Astrocyte (in vitro differentiated cells and primary cell): Measurements from ENCODE around the gene CYP46A1. TPM values are rescaled to one million over a fixed set of nuclear protein-coding genes. Genes with fewer than 3 reads are reported as not detected.

Experiments used
- DNase-seq: peaks from one replicate; pipeline ENCODE4 v3.0.0-alpha.2; 2010; ENCODE audit warnings: low read depth
- FAIRE-seq: peaks from 2 replicates; lab custom pipeline; 2011; peaks lifted over from hg19 to GRCh38; lab: Jason Lieb, UNC
- H2AFZ ChIP-seq: 2 replicates; pipeline ENCODE4 v1.6.0; 2012; ENCODE audit warnings: low read depth, low read length, inconsistent platforms
- H3K27ac ChIP-seq: 2 replicates; pipeline ENCODE4 v1.5.1; 2011; ENCODE audit warnings: low read depth, low read length, inconsistent platforms
- H3K27me3 ChIP-seq: 2 replicates; pipeline ENCODE4 v1.6.0; 2011; ENCODE audit warnings: low read length, inconsistent platforms; ENCODE audit not compliant: insufficient read depth
- H3K36me3 ChIP-seq: 2 replicates; pipeline ENCODE4 v1.5.1; 2011; ENCODE audit warnings: low read length, inconsistent platforms; ENCODE audit not compliant: insufficient read depth
- H3K4me1 ChIP-seq: 2 replicates; pipeline ENCODE4 v1.5.1; 2011; ENCODE audit warnings: low read length, inconsistent platforms; ENCODE audit not compliant: insufficient read depth
- H3K4me2 ChIP-seq: 2 replicates; pipeline ENCODE4 v1.6.0; 2012; ENCODE audit warnings: low read length, inconsistent platforms
- H3K4me3 ChIP-seq: 2 replicates; pipeline ENCODE4 v1.5.1; 2011; ENCODE audit warnings: low read depth, mild to moderate bottlenecking, low read length, inconsistent platforms; ENCODE audit not compliant: insufficient read depth
- H3K79me2 ChIP-seq: 2 replicates; pipeline ENCODE4 v1.6.0; 2012; ENCODE audit warnings: mild to moderate bottlenecking, low read length, inconsistent platforms; ENCODE audit not compliant: insufficient read depth
- H3K9ac ChIP-seq: 2 replicates; pipeline ENCODE4 v1.6.0; 2012; ENCODE audit warnings: mild to moderate bottlenecking, low read length, inconsistent platforms
- H3K9me3 ChIP-seq: 2 replicates; pipeline ENCODE4 v1.5.1; 2012; ENCODE audit warnings: low read depth, mild to moderate bottlenecking, low read length, inconsistent platforms; ENCODE audit not compliant: insufficient read depth
- H4K20me1 ChIP-seq: 2 replicates; pipeline ENCODE4 v1.6.0; 2012; ENCODE audit warnings: low read length, inconsistent platforms; ENCODE audit not compliant: insufficient read depth
- H3K27ac Mint-ChIP-seq: one replicate; pipeline ENCODE4 v1.8.0; 2021; ENCODE audit warnings: mild to moderate bottlenecking, mixed read lengths; ENCODE audit not compliant: unreplicated experiment
- H3K27me3 Mint-ChIP-seq: one replicate; pipeline ENCODE4 v1.8.0; 2021; ENCODE audit warnings: low read depth, mixed read lengths; ENCODE audit not compliant: unreplicated experiment
- H3K36me3 Mint-ChIP-seq: one replicate; pipeline ENCODE4 v1.8.0; 2021; ENCODE audit warnings: low read depth, mixed read lengths; ENCODE audit not compliant: unreplicated experiment
- H3K4me1 Mint-ChIP-seq: one replicate; pipeline ENCODE4 v1.8.0; 2021; ENCODE audit warnings: low read depth, mixed read lengths; ENCODE audit not compliant: unreplicated experiment
- H3K4me3 Mint-ChIP-seq: one replicate; pipeline ENCODE4 v1.8.0; 2021; ENCODE audit warnings: mild to moderate bottlenecking, moderate library complexity, mixed read lengths; ENCODE audit not compliant: unreplicated experiment
- H3K9me3 Mint-ChIP-seq: one replicate; pipeline ENCODE4 v1.8.0; 2021; ENCODE audit warnings: mild to moderate bottlenecking, mixed read lengths; ENCODE audit not compliant: unreplicated experiment
- EZH2 ChIP-seq: IDR thresholded peaks from 2 replicates; pipeline ENCODE4 v1.6.1; 2012; ENCODE audit warnings: mild to moderate bottlenecking, low read length, inconsistent platforms; ENCODE audit not compliant: insufficient read depth
- total RNA-seq: library from RNA; stranded (reverse); gene quantifications from 2 replicates; pipeline ENCODE4 v1.2.1, GENCODE V29; 2021
- TF ChIP-seq, protein P1 (sequence below): IDR thresholded peaks from 2 replicates; pipeline ENCODE4 v1.5.1; 2011; ENCODE audit warnings: low read depth, mild to moderate bottlenecking, inconsistent platforms, low read length, moderate library complexity; ENCODE audit not compliant: insufficient read depth

CYP46A1 gene
- total RNA-seq, 1 donor from 2014 or later, result 0.52 TPM

DNA sequence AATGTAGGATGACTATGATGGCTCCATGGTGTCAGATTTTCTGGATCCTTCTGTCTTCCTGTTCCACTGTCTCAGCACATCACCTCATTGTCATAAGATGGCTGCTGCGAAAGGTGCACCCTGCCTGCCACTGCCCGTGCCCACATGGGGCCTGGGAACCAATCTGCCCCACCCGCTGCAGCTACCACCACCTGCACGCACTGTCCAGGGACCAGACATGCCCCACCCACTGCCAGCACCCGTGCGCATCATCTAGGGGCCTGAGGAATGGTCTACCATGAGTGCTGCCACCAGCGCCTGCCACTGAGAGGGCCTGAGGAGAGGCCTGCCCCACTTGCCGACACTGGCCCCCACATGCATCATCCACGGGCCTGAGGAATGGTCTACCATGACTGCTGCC, 23.8 kb downstream of the CYP46A1 start:
- Histone ChIP-seq H3K4me2 (no peak overlapping the region), H4K20me1 (no peaks in the 10 kb centered on the region), H3K9ac (no peak overlapping the region), H2AFZ (no peak overlapping the region), H3K9me3 (peaks cover 7% of the 10 kb centered on the region), H3K4me1 (no peaks in the 10 kb centered on the region), H3K36me3 (no peaks in the 10 kb centered on the region), H3K4me3 (no peak overlapping the region), H3K27ac (no peak overlapping the region), H3K27me3 (no peaks in the 10 kb centered on the region), H3K79me2 (no peaks in the 10 kb centered on the region)
- H3K36me3 Mint-ChIP-seq, result peaks cover 5% of the 10 kb centered on the region
- no peak overlapping the region for H3K4me3 Mint-ChIP-seq
- TF ChIP-seq, protein P1, sequence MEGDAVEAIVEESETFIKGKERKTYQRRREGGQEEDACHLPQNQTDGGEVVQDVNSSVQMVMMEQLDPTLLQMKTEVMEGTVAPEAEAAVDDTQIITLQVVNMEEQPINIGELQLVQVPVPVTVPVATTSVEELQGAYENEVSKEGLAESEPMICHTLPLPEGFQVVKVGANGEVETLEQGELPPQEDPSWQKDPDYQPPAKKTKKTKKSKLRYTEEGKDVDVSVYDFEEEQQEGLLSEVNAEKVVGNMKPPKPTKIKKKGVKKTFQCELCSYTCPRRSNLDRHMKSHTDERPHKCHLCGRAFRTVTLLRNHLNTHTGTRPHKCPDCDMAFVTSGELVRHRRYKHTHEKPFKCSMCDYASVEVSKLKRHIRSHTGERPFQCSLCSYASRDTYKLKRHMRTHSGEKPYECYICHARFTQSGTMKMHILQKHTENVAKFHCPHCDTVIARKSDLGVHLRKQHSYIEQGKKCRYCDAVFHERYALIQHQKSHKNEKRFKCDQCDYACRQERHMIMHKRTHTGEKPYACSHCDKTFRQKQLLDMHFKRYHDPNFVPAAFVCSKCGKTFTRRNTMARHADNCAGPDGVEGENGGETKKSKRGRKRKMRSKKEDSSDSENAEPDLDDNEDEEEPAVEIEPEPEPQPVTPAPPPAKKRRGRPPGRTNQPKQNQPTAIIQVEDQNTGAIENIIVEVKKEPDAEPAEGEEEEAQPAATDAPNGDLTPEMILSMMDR, result no peak
- no peak for TF ChIP-seq EZH2
- H3K9me3 Mint-ChIP-seq, result peaks cover 25% of the 10 kb centered on the region
- no peak overlapping the region for H3K27ac Mint-ChIP-seq
- DNase-seq, result no peak
- H3K27me3 Mint-ChIP-seq, result peaks cover 10% of the 10 kb centered on the region
- no peak for FAIRE-seq
- no peaks in the 10 kb centered on the region for H3K4me1 Mint-ChIP-seq

DNA sequence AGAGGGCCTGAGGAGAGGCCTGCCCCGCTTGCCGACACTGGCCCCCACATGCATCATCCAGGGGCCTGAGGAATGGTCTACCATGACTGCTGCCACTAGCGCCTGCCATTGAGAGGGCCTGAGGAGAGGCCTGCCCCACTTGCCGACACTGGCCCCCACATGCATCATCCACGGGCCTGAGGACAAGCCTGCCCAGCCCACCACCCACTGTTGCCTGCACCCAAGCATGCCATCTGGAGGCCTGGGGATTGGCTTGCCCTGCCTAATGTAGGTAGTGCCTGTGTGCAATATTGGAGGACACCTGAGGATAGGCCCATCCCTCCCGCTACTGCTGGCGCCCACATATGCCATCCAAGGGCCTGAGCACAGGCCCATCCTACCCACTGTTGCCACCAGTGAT, 24.4 kb downstream of the CYP46A1 start:
- no peaks in the 10 kb centered on the region for H4K20me1 ChIP-seq
- Mint-ChIP-seq H3K27ac (no peak overlapping the region), H3K9me3 (peaks cover 22% of the 10 kb centered on the region), H3K36me3 (peaks cover 5% of the 10 kb centered on the region), H3K4me3 (no peak overlapping the region), H3K4me1 (no peaks in the 10 kb centered on the region), H3K27me3 (peaks cover 10% of the 10 kb centered on the region)
- no peak for TF ChIP-seq EZH2
- TF ChIP-seq, protein P1, result no peak
- H3K9me3 ChIP-seq, result peaks cover 2% of the 10 kb centered on the region
- no peaks in the 10 kb centered on the region for H3K79me2 ChIP-seq
- H3K4me2 ChIP-seq, result no peak overlapping the region
- no peaks in the 10 kb centered on the region for H3K4me1 ChIP-seq
- no peak overlapping the region for H3K27ac ChIP-seq
- H3K27me3 ChIP-seq, result no peaks in the 10 kb centered on the region
- no peak for DNase-seq
- H3K9ac ChIP-seq, result no peak overlapping the region
- no peak for FAIRE-seq
- no peak overlapping the region for H2AFZ ChIP-seq
- H3K4me3 ChIP-seq, result no peak overlapping the region
- no peaks in the 10 kb centered on the region for H3K36me3 ChIP-seq

DNA sequence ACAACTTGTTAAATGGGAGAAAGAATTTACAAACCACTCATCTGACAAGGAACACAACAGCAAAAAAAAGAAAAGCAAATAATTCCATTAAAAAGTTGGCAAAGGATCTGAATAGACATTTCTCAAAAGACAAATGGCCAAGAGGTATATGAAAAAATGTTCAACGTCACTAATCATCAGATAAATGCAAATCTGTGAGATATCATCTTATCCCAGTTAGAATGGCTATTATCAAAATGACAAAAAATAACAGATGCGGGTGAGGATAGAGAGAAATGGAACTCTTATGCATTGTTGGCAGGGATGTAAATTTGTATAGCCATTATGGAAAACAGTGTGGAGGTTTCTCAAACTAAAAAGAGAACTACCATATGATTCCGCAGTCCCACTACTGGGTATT, 29.9 kb downstream of the CYP46A1 start:
- no peaks in the 10 kb centered on the region for H3K79me2 ChIP-seq
- no peaks in the 10 kb centered on the region for H3K36me3 Mint-ChIP-seq
- peaks cover 23% of the 10 kb centered on the region for H3K27me3 Mint-ChIP-seq
- H3K27ac Mint-ChIP-seq, result peak overlapping the region; percentile 30
- no peaks in the 10 kb centered on the region for H3K9me3 ChIP-seq
- H3K4me3 ChIP-seq, result no peak overlapping the region
- TF ChIP-seq, protein P1, result no peak
- TF ChIP-seq EZH2, result no peak
- no peak overlapping the region for H3K27ac ChIP-seq
- no peak for FAIRE-seq
- H3K4me3 Mint-ChIP-seq, result no peak overlapping the region
- H3K9ac ChIP-seq, result no peak overlapping the region
- no peaks in the 10 kb centered on the region for H3K4me1 Mint-ChIP-seq
- peaks cover 12% of the 10 kb centered on the region for H3K9me3 Mint-ChIP-seq
- DNase-seq, result no peak
- H3K27me3 ChIP-seq, result no peaks in the 10 kb centered on the region
- no peaks in the 10 kb centered on the region for H3K4me1 ChIP-seq
- H4K20me1 ChIP-seq, result no peaks in the 10 kb centered on the region
- H2AFZ ChIP-seq, result no peak overlapping the region
- H3K4me2 ChIP-seq, result no peak overlapping the region
- no peaks in the 10 kb centered on the region for H3K36me3 ChIP-seq
